HFFc6 (cell line): ENCODE measurements around the gene DTX4. TPM values are rescaled to one million over a fixed set of nuclear protein-coding genes. Genes with fewer than 3 reads are reported as not detected.

Experiments used
- DNase-seq: peaks from one replicate; pipeline ENCODE4 v3.0.0-alpha.2; 2018
- H3K27ac Mint-ChIP-seq: 2 replicates; pipeline ENCODE4 v1.8.0; 2020; ENCODE audit warnings: mild to moderate bottlenecking, mixed read lengths
- H3K27me3 Mint-ChIP-seq: 2 replicates; pipeline ENCODE4 v1.8.0; 2021; ENCODE audit warnings: mild to moderate bottlenecking, moderate library complexity, mixed read lengths; ENCODE audit not compliant: insufficient read depth
- H3K36me3 Mint-ChIP-seq: 2 replicates; pipeline ENCODE4 v1.8.0; 2021; ENCODE audit warnings: low read depth, mixed read lengths
- H3K4me1 Mint-ChIP-seq: 2 replicates; pipeline ENCODE4 v1.8.0; 2020; ENCODE audit warnings: low read depth, mixed read lengths
- H3K4me3 Mint-ChIP-seq: 2 replicates; pipeline ENCODE4 v1.8.0; 2020; ENCODE audit warnings: mild to moderate bottlenecking, moderate library complexity, mixed read lengths
- H3K9me3 Mint-ChIP-seq: 2 replicates; pipeline ENCODE4 v1.8.0; 2020; ENCODE audit warnings: mild to moderate bottlenecking, mixed read lengths
- total RNA-seq, 6 experiments: library from RNA; stranded (reverse); fragmentation: NEBNext Ultra II Directional; extraction: Animal tissue kit (Norgen Biotek cat#: 25700); gene quantifications; 2 replicates in 1 of 6; 3 replicates in 5 of 6; pipeline ENCODE4 v1.2.3, GENCODE V29; 2021
- TF ChIP-seq, protein P1 (sequence below): fragments of 200-600 bp; sonication (generic); IDR thresholded peaks from 2 replicates; pipeline ENCODE4 v1.5.0; 2021; ENCODE audit warnings: antibody characterized with exemption, mild to moderate bottlenecking

The DTX4 gene
- total RNA-seq, 6 experiments from 2014 or later = 3.2 to 4.6 (median 4.1) TPM

- TF ChIP-seq, protein P1, sequence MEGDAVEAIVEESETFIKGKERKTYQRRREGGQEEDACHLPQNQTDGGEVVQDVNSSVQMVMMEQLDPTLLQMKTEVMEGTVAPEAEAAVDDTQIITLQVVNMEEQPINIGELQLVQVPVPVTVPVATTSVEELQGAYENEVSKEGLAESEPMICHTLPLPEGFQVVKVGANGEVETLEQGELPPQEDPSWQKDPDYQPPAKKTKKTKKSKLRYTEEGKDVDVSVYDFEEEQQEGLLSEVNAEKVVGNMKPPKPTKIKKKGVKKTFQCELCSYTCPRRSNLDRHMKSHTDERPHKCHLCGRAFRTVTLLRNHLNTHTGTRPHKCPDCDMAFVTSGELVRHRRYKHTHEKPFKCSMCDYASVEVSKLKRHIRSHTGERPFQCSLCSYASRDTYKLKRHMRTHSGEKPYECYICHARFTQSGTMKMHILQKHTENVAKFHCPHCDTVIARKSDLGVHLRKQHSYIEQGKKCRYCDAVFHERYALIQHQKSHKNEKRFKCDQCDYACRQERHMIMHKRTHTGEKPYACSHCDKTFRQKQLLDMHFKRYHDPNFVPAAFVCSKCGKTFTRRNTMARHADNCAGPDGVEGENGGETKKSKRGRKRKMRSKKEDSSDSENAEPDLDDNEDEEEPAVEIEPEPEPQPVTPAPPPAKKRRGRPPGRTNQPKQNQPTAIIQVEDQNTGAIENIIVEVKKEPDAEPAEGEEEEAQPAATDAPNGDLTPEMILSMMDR = no peak
- Mint-ChIP-seq H3K9me3 (no peaks in the 10 kb centered on the region), H3K36me3 (peaks cover 8% of the 10 kb centered on the region; the same call in 1 of the 2 replicates)
Measured at GRCh38 chr11:59179121-59179520, 7.2 kb downstream of the DTX4 start.

DNA sequence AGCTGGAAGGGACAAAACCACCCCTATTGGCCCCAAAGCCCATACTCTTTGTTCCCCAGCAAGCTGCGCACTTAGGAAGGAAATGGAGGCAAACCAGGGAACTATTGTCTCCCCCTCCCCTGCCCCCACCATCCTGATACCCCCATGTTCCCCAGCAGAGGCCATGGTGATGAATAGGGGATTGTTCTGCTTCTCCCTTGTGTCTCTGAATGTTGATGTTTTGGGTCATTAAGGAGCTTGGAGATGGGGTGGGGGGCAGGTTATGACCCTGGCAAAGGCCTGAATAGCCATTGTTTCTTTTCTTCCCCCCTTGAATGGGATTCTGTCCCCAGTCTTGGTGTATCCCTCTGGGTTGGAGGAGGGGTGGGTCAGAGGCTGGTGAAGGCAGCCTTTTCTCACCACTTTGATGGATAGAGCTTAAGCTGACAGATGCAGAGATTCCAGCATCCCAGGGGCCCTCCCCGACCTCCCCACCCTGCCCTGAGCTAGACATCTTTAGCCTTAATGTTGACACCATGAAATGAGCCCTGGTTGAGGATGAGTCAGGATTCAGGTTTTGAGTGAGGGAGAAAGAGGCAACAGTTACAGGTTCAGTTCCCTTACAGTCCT, 8.3 kb downstream of the DTX4 start:
- DNase-seq = no peak
- Mint-ChIP-seq H3K27ac (no peak overlapping the region), H3K36me3 (peaks cover 8% of the 10 kb centered on the region; the same call in 1 of the 2 replicates), H3K27me3 (peaks cover 2% of the 10 kb centered on the region), H3K9me3 (no peaks in the 10 kb centered on the region), H3K4me3 (no peak overlapping the region), H3K4me1 (peaks cover 22% of the 10 kb centered on the region)
- TF ChIP-seq, protein P1 = no peak

More at GRCh38 chr11:59179121-59179520, 7.2 kb downstream of the DTX4 start:
- no peak for DNase-seq
- Mint-ChIP-seq H3K4me1 (peaks cover 32% of the 10 kb centered on the region), H3K4me3 (no peak overlapping the region), H3K27ac (no peak overlapping the region), H3K27me3 (peaks cover 2% of the 10 kb centered on the region)

GRCh38 chr11:59180907-59181306, 9.0 kb downstream of the DTX4 start:
- no peak for DNase-seq
- H3K4me1 Mint-ChIP-seq = peaks cover 20% of the 10 kb centered on the region
- H3K9me3 Mint-ChIP-seq = no peaks in the 10 kb centered on the region
- H3K4me3 Mint-ChIP-seq = no peak overlapping the region
- no peak overlapping the region for H3K27ac Mint-ChIP-seq
- H3K36me3 Mint-ChIP-seq = peaks cover 8% of the 10 kb centered on the region; the same call in 1 of the 2 replicates
- H3K27me3 Mint-ChIP-seq = peaks cover 2% of the 10 kb centered on the region
- TF ChIP-seq, protein P1 = no peak

GRCh38 chr11:59181746-59182456, 10.0 kb downstream of the DTX4 start:
- H3K4me3 Mint-ChIP-seq = no peak overlapping the region
- H3K36me3 Mint-ChIP-seq = peaks cover 8% of the 10 kb centered on the region; the same call in 1 of the 2 replicates
- peaks cover 2% of the 10 kb centered on the region for H3K27me3 Mint-ChIP-seq
- no peak for DNase-seq
- H3K9me3 Mint-ChIP-seq = no peaks in the 10 kb centered on the region
- no peak overlapping the region for H3K27ac Mint-ChIP-seq
- TF ChIP-seq, protein P1 = no peak
- H3K4me1 Mint-ChIP-seq = peaks cover 22% of the 10 kb centered on the region

- H3K27me3 Mint-ChIP-seq = peaks cover 2% of the 10 kb centered on the region
- peaks cover 2% of the 10 kb centered on the region; the same call in 1 of the 2 replicates for H3K36me3 Mint-ChIP-seq
- no peak for DNase-seq
- TF ChIP-seq, protein P1 = peak; percentile 49; the same call in 1 of the 2 replicates
- peaks cover 29% of the 10 kb centered on the region for H3K4me1 Mint-ChIP-seq
- H3K4me3 Mint-ChIP-seq = no peak overlapping the region
- no peak overlapping the region for H3K27ac Mint-ChIP-seq
- H3K9me3 Mint-ChIP-seq = no peaks in the 10 kb centered on the region
Measured at GRCh38 chr11:59182457-59183151, 10.7 kb downstream of the DTX4 start.
